Measurements from ENCODE around the gene NTRK2. TPM values are rescaled to one million over a fixed set of nuclear protein-coding genes. Genes with fewer than 3 reads are reported as not detected.

The NTRK2 gene
- total RNA-seq, 1 donor from 2014 or later: 221 TPM

DNA sequence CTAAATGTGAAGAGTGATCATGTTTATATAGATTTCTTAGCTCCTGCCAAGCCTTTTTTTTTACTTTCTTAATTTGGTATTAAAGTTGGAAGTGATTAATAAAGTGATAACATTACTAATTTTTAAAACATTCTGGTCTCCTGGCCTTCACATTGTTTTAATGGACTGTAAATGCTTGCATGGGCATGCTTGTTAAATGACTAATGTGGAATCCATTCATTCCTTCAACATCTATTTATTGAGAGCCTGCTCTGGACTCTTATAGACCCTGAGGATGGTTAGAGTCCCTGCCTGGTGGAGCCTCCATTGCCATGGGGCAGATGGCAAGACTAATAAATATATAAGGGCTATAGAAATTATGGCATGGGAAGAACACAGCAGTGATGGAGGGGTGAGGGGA is 103.5 kb downstream of the NTRK2 start:
- FAIRE-seq: no peak
- DNase-seq (ENCODE audit: low spot score in 2 of 2): no peak

DNA sequence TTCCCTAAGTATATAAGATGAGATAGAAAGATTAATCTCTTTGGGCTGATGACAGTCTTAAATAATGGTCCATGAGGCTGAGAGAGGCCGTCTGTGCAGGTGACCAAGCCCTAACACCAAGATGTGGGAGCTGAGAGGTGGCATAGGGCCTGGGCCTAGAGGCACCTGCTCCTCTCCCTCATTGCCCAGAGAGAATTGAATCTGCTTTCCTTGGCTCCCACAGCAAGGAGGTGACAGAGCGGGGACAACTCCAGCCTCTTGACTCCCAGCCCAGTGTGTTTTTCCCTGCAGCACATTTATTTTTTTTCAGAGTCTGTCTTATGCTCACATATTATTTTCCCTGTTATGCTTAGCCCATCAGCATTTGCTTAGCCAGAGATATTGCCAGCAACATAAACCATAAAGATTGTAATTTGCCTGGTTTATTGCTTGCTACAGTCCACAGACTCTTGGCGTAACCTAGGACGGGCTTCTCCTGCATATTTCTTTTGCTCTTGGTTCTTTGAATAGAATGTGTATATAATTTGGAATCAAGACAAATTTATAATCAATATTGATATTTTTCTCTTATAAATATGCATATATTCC is 105.6 kb downstream of the NTRK2 start:
- DNase-seq (ENCODE audit: low spot score in 2 of 2) (no peak), FAIRE-seq (no peak)

DNA sequence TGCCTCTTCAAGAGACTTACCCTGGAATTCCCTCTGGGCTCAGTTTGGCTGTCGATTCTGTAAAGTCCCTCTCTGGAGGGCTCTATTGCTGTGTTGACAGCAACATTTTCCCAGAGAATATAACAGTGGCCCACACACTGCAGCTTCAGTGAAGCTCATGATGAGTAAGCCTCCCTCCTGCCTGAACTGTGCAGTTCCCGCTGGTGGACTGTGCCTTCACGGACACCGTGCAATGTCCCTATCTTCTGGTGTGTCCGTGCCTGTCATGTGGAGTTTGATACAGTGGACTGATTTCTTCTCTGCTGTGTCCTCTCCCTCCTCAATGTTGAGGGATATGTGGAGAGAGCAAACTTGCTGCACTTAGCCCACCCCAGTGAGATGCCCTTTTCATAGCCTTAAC is 109.0 kb downstream of the NTRK2 start:
- no peak for FAIRE-seq
- DNase-seq (ENCODE audit: low spot score in 2 of 2): no peak

DNA sequence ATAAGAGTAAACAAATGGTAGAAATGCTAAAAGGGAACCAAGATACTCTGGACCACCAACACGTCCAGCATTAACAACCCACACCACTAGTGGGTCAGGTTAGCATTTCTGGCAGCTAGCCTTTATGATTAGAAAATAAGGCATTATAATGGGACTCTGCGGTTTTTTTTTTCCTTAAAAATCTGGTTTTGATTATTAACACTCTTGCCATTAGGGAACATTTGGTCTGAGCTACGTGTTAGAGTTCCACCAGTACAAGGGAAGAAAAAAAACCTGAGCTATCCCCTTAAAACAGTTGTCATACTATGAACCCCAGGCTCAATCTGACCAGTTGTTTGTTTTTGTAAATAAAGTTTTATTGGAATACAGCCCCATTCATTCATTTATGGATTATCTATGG is 110.4 kb downstream of the NTRK2 start:
- no peak for DNase-seq (ENCODE audit: low spot score in 2 of 2)
- FAIRE-seq: no peak

DNA sequence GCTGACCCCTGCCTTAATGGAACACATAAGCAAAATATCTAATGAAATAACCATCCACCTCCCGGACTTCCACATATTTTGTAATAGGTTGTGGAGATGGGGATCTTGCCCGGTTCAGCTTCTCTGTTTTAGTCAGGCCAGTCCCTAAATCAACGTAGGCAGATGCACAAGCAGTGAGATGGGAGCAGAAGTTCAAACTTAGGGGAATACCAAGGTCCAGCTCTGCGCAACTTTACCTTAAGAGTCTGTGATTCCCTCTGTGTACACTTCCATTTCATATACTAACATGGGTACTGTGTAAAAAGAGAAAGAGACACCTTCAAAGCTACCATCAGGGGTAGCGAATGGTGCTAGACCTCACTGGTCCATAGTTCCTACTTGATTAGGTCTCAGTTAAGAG is 110.9 kb downstream of the NTRK2 start:
- FAIRE-seq: no peak
- no peak for DNase-seq (ENCODE audit: low spot score in 2 of 2)

DNA sequence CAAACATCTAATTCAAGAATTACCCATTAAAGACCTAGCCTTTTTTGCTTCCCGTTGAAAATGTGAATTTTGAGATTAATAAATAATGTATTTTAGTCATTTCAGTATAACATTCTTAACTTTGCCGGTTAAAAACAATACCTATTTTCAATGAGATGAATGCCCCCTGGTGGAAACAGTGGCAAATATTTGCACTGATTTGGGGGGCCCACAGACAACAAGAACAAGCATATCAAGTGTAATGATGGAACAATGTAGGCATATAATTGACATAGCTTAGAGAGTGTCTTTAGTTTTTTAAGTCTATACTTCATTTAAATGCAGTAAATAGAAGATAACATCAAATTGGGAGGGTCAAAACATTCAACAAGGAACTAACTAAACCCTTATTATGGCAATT is 111.9 kb downstream of the NTRK2 start:
- no peak for DNase-seq (ENCODE audit: low spot score in 2 of 2)
- FAIRE-seq: peak; percentile 56

DNA sequence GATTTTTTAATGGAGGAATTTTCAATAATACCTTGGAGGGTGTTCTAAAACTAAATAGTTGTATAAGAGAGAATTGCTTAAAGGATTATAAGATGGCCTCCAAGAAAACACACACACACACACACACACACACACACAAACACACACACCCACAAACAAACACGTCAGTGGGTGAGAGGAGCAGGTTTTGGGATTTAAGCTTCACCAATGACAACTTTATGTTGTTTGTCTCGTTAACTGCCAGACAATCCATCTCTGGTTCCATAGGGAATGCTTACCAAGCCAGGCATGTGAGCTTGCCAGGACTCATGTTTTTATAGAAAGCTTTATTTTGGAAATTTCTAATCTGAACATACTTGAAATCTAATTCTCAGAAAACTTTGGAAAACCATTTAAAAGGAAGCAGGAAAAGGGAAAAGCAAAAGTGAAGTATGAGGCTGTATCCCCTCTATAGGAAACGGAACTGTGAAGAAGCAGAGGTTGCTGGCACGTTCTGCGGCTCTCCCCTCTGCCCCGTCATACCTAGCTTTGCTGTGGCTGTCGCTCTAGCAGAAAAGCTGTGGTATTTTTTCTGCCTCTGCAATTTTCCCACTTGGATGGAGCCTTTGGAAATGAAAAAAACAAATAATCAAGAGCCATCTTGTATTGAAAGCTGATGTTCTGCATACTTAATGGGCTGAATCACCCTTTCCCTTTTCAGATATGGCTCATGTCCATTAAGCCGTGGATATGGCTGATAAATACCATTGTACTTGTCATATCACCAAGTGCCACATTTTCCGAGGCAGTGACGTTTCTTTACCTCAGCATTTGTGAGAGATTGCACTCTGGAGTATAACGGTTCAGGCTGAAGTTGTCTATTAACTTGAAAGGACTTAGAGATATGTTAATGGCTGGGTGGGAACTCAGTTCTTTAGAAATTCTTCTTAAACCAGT is 112.7 kb downstream of the NTRK2 start:
- FAIRE-seq (no peak), DNase-seq (ENCODE audit: low spot score in 2 of 2) (no peak)

DNA sequence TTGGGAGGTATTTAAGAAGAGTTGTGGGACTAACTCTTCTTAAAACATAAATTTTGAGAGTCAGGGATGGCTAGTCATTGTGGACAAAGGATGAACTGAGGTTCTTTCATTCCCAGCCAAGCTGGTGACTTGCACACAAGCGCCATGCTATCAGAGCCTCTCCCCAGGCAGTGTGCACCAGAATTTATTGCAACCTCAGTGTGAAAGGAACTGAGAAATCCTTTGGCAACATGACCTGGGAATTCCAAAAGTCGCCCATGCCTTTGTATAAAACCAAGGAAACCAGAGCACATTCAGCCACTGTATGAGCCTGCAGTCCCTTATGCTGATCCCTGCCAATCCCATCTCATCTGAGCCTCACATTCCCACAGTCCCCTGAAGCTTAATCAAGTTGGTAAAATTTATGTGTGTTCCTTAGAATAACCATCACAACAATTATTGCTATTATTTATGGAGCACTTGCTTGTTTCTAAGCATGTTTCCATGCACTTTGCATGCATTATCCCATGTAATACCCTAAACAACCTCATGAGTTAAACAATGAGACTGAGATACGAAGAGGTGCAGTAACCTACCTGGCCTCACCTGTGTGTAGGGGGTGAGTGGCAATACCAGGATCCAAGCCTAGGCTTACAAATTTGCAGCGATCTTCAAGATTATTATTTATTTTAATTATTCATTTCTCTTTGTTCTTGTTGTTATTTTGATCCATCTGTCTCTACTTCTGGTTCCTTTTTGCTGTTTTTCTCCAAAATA is 116.4 kb downstream of the NTRK2 start:
- DNase-seq (ENCODE audit: low spot score in 2 of 2) (no peak), FAIRE-seq (no peak)

DNA sequence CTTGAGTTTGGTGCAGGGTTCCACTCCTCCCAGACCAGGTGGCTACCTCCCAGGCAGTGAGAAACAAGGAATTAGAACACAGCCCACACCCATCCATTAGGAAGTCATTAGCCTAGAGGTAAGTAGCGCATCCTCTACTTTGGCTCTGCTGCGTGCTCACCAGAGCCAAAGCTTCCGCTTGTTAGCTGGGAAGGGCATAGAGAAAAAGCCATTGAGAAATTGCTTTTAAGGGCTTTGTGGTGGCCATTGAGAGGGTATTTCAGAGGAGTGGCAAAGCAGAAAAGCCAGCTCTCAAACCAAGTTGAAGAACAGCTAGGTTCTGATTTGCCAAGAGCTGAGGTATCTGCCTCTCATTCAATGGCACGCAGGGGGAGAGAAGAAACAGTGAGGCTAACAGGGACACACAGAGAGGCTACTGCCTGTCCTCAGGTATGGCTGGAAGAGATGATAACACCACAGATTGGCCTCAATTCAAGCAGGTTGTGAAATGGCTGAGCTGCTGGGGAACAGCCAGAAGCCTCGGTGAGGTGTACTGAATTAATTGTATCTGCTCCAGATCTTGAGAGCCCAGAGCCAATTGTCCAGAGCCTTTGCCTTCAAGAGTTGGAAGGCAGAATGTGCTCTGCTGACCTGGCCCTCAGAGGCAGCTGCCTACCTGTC is 119.4 kb downstream of the NTRK2 start:
- DNase-seq (ENCODE audit: low spot score in 2 of 2): no peak
- no peak for FAIRE-seq

DNA sequence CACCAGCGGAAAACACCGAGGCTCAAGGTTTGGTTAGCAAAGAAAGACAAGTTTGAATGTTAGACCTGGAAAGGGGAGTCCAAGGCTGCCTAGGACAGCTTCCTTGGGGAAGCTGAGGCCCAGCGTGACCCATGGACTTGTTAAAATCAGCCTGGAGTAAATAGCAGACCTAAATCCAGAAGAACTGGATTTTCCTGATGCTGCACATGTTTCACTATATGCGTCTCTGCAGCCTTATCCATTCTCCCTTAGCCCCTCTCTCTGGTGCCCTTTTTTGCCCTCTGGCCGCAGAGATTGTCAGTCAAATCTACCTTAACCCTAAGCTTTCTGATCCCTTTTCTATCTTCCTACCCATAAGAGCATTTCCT is 119.9 kb downstream of the NTRK2 start:
- no peak for DNase-seq (ENCODE audit: low spot score in 2 of 2)
- FAIRE-seq: no peak

DNA sequence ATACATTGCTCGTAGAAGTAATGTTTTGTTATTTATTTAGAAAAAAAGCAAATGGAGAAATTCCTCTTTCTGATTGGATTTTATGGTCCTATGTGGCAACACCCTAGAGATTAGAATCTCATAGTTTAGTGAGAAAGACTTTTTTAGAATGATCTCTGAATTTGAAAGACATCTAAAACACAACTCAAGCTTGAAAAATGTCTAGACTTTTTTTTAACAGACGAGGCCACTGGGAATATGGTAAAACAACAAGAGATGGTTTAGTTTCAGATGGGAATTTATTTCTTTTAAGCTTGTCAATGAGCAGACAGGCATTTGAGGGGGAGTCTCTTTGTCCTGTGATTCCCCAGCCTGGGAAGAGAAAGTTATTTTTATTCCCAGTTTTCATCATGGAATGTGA is 122.1 kb downstream of the NTRK2 start:
- no peak for FAIRE-seq
- no peak for DNase-seq (ENCODE audit: low spot score in 2 of 2)

DNA sequence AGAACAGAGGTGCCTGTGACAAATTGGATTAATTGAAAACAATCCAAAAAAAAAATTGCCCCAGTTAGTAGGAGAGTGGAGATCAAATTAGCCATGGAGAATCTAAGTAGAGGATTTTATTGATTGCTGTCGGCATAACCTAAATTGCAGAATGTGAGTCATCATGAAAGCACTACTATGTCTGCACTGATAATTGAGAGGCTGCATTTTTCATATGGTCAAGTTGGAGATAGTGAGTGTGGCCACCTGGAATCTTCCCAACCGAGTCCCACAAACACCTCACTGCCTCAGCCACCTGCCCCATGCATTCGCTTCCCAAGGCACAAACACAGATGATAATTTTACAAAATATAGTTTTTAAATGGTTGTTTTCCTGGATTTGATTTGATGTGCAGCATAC is 123.7 kb downstream of the NTRK2 start:
- DNase-seq (ENCODE audit: low spot score in 2 of 2) (no peak), FAIRE-seq (no peak)

DNA sequence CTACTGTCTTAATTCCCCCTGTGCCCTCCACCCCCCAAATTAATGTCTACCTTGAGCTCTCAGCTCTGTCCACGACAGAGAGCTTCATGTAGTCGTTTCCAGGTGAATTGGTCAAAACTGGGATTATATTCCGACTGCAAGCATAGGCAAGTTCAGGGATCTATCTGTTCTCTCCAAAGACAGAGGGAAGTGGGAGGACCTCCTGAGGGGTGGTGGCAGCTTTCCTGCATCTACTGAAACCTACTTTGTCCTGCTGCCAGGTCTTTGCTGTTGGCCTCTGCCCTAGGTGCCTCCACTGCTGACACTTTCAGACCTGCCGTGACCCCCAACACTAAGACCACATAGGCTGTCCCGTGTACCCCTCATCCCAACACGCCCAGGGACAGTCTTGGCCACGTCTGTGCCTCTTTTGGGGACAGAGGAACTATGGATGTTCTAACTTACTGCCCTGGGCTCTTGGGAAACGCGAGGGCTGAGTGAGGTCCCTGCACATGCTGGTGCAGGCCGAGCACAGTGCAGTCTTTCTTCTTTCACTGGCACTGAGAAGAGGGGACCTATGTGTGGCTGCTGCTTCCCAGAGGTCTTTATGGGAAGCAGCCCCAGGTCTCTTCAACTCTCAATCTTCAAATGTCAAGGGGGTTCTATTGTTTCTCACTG is 125.6 kb downstream of the NTRK2 start:
- DNase-seq (ENCODE audit: low spot score in 2 of 2) (no peak), FAIRE-seq (no peak)

DNA sequence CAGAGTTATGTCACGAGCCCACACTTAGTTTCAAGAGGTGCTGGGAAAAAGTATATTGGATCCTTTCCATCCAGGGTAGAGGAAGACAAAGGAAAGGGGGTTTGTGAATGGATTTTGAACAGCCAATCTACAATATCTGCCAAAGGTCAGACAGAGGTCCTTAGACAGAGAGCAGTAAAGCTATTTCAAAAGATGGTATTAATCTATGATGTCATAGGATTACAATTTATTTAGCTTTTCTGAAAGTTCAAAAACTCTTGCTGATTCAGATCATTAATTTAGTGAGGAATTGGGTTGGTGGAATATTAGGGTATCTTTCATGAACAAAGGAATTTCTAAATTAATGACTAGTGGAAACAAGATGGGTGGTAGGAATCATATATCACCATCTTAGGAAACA is 126.9 kb downstream of the NTRK2 start:
- FAIRE-seq: no peak
- no peak for DNase-seq (ENCODE audit: low spot score in 2 of 2)

DNA sequence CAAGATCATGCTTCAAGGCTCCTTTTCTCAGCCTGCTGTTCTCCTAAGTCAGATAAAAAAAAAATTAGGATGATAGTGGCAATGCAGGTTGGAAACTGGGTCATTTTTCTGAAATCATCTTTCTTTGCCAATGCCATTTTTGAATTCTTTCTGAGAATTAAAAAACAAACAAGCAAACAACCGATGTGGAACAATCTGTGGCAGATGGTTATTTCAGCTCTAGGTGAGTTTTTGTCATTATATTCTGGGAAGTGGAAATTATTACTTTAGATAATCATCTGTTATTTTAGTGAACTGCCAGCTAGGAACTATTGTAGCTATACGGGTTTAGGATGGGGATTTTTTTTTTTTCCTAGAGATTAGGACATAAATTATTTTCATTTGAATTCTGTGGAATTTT is 129.7 kb downstream of the NTRK2 start:
- FAIRE-seq (no peak), DNase-seq (ENCODE audit: low spot score in 2 of 2) (no peak)

DNA sequence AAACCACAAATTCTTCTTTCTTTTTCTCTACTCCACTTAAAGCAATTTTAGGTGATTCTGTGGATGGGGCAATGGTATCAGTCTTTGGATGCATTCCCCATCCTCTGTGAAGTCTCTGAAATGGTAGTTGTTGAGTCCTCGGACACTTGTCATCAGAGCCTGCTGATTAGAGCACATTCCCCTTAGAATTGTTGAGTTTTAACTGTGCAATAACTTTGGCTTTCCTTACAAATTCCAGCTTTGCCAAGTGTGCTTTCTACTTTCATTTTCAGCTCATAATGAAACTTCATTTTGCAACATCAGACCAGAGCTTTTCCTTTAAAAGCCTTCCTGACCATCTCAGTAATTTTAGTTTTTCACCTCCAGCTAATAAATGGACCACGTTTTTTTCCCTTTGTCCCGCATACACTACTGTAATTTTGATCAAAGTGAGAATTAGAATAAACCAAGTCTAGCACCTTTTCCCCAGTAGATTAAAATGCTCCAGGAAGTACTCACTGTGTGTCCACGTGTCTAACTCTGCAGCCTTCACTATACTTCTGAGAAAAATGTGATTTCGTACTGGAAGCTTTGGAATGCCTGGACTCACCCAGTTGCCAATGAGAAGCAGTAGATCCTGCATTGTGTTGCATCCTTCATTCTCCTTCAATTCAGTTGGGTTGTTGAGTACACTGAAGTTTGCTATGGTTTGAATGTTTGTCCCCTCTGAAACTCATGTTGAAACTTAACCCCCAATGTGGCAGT is 135.6 kb downstream of the NTRK2 start:
- DNase-seq (ENCODE audit: low spot score in 2 of 2): no peak
- FAIRE-seq: no peak

DNA sequence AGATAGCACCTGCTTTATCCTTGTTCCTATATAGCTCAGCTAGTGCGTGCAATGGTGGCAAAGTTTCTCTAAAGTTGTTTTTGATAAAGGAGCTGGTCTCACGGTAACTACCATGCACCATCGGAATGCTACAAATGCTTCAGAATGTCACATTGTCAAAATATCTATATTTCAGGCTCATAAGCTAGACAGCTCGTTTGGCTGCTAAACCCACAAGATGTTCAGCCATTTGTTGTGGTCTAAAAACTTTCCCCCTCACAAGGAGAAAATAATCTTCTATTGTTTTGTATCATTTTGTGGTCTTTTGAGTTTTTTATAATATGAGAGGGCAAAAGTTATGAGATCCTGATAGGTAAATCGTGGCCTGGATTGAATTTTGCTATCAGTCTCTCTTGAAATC is 137.9 kb downstream of the NTRK2 start:
- DNase-seq (ENCODE audit: low spot score in 2 of 2): no peak
- no peak for FAIRE-seq

DNA sequence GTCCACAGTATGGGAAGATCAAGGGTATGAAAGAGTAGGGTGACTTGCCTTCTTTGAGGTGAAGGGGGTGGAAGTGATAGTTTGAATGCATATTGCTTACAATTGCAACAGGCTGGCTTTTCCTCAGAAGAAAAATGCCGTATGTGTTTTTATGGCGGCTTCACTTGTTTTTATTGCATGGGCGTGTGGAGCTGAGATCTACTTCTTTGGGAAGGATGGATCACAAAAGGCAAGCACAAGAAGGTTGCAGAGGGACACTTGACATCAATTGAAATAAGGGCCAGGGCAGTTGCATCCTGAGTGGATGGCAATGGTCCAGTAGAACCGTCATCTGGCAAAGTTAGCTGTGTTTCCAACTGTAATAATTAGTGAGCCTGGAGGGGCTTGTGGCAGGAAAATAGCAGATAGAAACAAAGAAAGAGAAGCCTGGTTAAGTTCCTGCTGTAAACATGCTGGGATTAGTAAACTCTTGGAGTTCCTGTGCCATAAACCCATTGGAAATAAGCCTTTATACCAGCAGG is 138.4 kb downstream of the NTRK2 start:
- FAIRE-seq (no peak), DNase-seq (ENCODE audit: low spot score in 2 of 2) (no peak)

DNA sequence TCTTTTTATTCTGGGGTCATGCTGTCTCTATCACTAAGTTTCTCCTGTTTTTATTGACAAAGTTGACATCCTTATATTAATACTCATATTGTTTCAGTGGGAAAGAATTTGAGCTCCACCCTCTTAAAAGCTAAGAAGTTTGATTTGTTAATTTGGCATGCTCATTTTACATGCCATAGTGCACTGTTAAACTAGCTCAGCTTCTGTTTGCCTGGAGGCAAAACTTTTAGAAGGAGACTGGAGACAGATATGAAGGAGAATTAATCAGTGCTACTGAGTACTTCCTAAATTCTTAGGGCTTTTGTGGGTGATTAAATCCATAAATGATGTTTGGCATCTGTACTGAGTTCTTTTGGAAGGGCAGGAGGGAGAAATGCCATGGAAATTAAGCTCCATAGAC is 138.9 kb downstream of the NTRK2 start:
- no peak for DNase-seq (ENCODE audit: low spot score in 2 of 2)

More for the DNA sequence above, 138.9 kb downstream of the NTRK2 start:
- FAIRE-seq: no peak
